HEK293T (cell line): Measurements from ENCODE around the gene CAPN2.
A peak's percentile ranks its signal among the peaks of the same experiment; 100 is the strongest.

ENCODE experiments used
- CTCF ChIA-PET: fragments of 350-600 bp; formaldehyde crosslinking; extraction: SDS; loops from one replicate; lab custom pipeline; 2021; ENCODE audit warnings: antibody characterized with exemption, inconsistent platforms; lab: Yijun Ruan, JAX
- POLR2A ChIA-PET: fragments of 350-600 bp; formaldehyde crosslinking; extraction: SDS; loops from one replicate; lab custom pipeline; 2020; ENCODE audit warnings: antibody characterized with exemption, inconsistent platforms; lab: Yijun Ruan, JAX
- DNase-seq: peaks from one replicate; pipeline ENCODE4 v3.0.0; 2012; ENCODE audit warnings: mixed read lengths; ENCODE audit errors: extremely low spot score
- ARNT ChIP-seq: fragments of 450-650 bp; IDR thresholded peaks from 2 replicates; pipeline ENCODE4 v1.6.1; 2017; ENCODE audit warnings: mild to moderate bottlenecking
- BHLHE40 ChIP-seq: fragments of 450-650 bp; IDR thresholded peaks from 2 replicates; pipeline ENCODE4 v1.6.1; 2016; ENCODE audit warnings: mild to moderate bottlenecking, moderate library complexity, borderline replicate concordance
- CTBP1 ChIP-seq: fragments of 450-650 bp; IDR thresholded peaks from 2 replicates; pipeline ENCODE4 v1.6.1; 2016; ENCODE audit warnings: borderline replicate concordance
- ELF4 ChIP-seq: fragments of 450-650 bp; IDR thresholded peaks from 2 replicates; pipeline ENCODE4 v1.6.1; 2017; ENCODE audit warnings: antibody characterized with exemption
- FOXA1 ChIP-seq: fragments of 450-650 bp; IDR thresholded peaks from 2 replicates; pipeline ENCODE4 v1.6.1; 2016; ENCODE audit warnings: mild to moderate bottlenecking
- FOXK2 ChIP-seq: fragments of 450-650 bp; IDR thresholded peaks from 2 replicates; pipeline ENCODE4 v1.6.1; 2016; ENCODE audit warnings: mild to moderate bottlenecking
- FOXM1 ChIP-seq: fragments of 450-650 bp; IDR thresholded peaks from 2 replicates; pipeline ENCODE4 v1.6.1; 2017; ENCODE audit warnings: mild to moderate bottlenecking, borderline replicate concordance
- HDGF ChIP-seq: fragments of 450-650 bp; IDR thresholded peaks from 2 replicates; pipeline ENCODE4 v1.6.1; 2017; ENCODE audit warnings: antibody characterized with exemption, borderline replicate concordance
- L3MBTL2 ChIP-seq: fragments of 450-650 bp; conservative IDR thresholded peaks from 2 replicates; pipeline ENCODE4 v1.6.1; 2016; ENCODE audit warnings: mild to moderate bottlenecking
- LEF1 ChIP-seq: fragments of 450-650 bp; IDR thresholded peaks from 2 replicates; pipeline ENCODE4 v1.6.1; 2017; ENCODE audit warnings: mild to moderate bottlenecking, borderline replicate concordance
- NFRKB ChIP-seq: fragments of 450-650 bp; IDR thresholded peaks from 2 replicates; pipeline ENCODE4 v1.6.1; 2016; ENCODE audit warnings: mild to moderate bottlenecking, moderate library complexity
- PKNOX1 ChIP-seq: fragments of 450-650 bp; IDR thresholded peaks from 2 replicates; pipeline ENCODE4 v1.6.1; 2016
- SP1 ChIP-seq: fragments of 450-650 bp; IDR thresholded peaks from 2 replicates; pipeline ENCODE4 v1.6.1; 2017
- SUZ12 ChIP-seq: fragments of 450-650 bp; IDR thresholded peaks from 2 replicates; pipeline ENCODE4 v1.6.1; 2016; ENCODE audit warnings: mild to moderate bottlenecking
- TARDBP ChIP-seq: fragments of 450-650 bp; IDR thresholded peaks from 2 replicates; pipeline ENCODE4 v1.6.1; 2016
- ZNF384 ChIP-seq: fragments of 450-650 bp; IDR thresholded peaks from 2 replicates; pipeline ENCODE4 v1.6.1; 2016

The CAPN2 gene

GRCh38 chr1:223670458-223671159 is 41.7 kb upstream of the CAPN2 start:
- TF ChIP-seq LEF1 (no peak), NFRKB (no peak), TARDBP (no peak), ELF4 (no peak), FOXK2 (no peak), SP1 (no peak), ARNT (no peak), SUZ12 (no peak), CTBP1 (no peak), HDGF (no peak), PKNOX1 (no peak), BHLHE40 (no peak), L3MBTL2 (no peak)
- ChIA-PET POLR2A (interaction anchor here (0.6 kb wide), 1 partner anchor 58 kb away, joined by 3 read pairs; no protein-coding TSS in a partner anchor), CTCF (interaction anchor here (0.6 to 1.2 kb wide), 9 partner anchors 10 to 537 kb away, joined by 3 to 10 read pairs (median 3); no protein-coding TSS in a partner anchor)
- peak; percentile 72 for DNase-seq

DNA sequence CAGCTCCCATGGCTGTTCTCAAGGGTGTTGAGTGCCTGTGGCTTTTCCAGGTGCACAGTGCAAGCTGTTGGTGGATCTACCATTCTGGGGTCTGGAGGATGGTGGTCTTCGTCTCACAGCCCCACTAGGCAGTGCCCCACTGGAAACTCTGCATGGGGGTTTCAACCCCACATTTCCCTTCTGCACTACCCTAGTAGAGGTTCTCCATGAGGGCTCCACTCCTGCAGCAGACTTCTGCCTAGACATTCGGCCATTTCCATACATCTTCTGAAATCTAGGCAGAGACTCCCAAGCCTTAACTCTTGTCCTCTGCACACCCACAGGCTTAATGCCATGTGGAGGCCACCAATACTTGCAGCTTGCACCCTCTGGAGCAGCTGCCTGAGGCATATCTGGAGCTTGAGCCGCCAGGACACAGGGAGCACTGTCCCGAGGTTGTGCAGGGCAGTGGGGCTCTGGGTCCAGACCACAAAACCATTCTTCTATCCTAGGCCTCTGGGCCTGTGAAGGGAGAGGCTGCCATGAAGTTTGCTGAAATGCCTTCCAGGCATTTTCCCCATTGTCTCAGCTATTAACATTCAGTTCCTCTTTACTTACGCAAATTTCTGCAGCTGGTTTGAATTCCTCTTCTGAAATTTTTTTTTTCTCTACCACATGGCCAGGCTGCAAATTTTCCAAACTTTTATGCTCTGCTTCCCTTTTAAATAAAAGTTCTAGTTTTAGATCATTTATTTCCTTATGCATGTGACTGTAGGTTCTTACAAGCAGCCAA is 38.0 kb upstream of the CAPN2 start:
- POLR2A ChIA-PET: no interaction called here
- DNase-seq: no peak
- TF ChIP-seq NFRKB (no peak), ARNT (no peak), HDGF (no peak), BHLHE40 (no peak), PKNOX1 (no peak), LEF1 (no peak), FOXA1 (no peak), CTBP1 (no peak), ZNF384 (no peak), FOXK2 (no peak), L3MBTL2 (no peak), FOXM1 (no peak), TARDBP (no peak), SUZ12 (no peak), SP1 (no peak), ELF4 (no peak)
- CTCF ChIA-PET: interaction anchor here (1.1 to 2.3 kb wide), 2 partner anchors 10 to 118 kb away, joined by 4 to 6 read pairs; no protein-coding TSS in a partner anchor

DNA sequence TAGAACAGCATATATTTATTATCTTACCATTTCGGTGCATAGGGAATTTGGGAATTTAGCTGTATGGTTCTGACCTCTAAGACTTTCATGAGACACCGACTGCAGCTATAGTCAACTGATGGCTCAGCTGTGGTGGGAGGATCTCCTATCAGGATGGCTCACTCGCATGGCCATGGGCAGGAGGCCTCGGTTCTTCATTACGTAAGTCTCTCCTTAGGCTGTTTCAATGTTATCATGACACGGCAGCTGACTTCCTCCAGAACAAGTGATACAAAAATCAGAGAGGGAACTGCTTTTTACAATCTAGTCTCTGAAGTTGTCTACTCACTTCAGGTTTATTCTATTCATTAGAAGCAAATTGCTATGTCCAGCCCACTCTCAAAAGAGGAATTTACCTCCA is 33.5 kb upstream of the CAPN2 start:
- TF ChIP-seq L3MBTL2: no peak
- TF ChIP-seq TARDBP: no peak
- no peak for TF ChIP-seq ELF4
- TF ChIP-seq SUZ12: no peak
- TF ChIP-seq ARNT: no peak
- DNase-seq: no peak
- ChIA-PET CTCF (interaction anchor here (0.6 to 2.1 kb wide), 4 partner anchors 17 to 545 kb away, joined by 3 to 9 read pairs (median 4); no protein-coding TSS in a partner anchor), POLR2A (no interaction called here)

- DNase-seq: no peak
- CTCF ChIA-PET: interaction anchor here (0.9 to 2.1 kb wide), 6 partner anchors 10 to 590 kb away, joined by 3 to 9 read pairs (median 6); no protein-coding TSS in a partner anchor
- no peak for TF ChIP-seq ZNF384
- POLR2A ChIA-PET: no interaction called here
Observed at GRCh38 chr1:223680188-223680587, 32.2 kb upstream of the CAPN2 start.

- no peak for TF ChIP-seq FOXM1
- no peak for TF ChIP-seq BHLHE40
- no peak for TF ChIP-seq PKNOX1
- no peak for TF ChIP-seq ELF4
- TF ChIP-seq L3MBTL2: no peak
- no peak for TF ChIP-seq FOXA1
- TF ChIP-seq NFRKB: no peak
- no peak for TF ChIP-seq LEF1
- no peak for TF ChIP-seq TARDBP
- TF ChIP-seq FOXK2: no peak
- TF ChIP-seq SP1: no peak
- TF ChIP-seq HDGF: no peak
- no peak for TF ChIP-seq SUZ12
- no peak for TF ChIP-seq ARNT
- CTCF ChIA-PET: interaction anchor here (1.2 to 4.9 kb wide), 3 partner anchors 14 to 126 kb away, joined by 4 to 43 read pairs (median 9); no protein-coding TSS in a partner anchor
- DNase-seq: peak; percentile 4
- POLR2A ChIA-PET: no interaction called here
Observed at GRCh38 chr1:223682502-223682901, 29.8 kb upstream of the CAPN2 start.
